Measurements from ENCODE around the gene SLC34A3. TPM values are rescaled to one million over a fixed set of nuclear protein-coding genes. Genes with fewer than 3 reads are reported as not detected.

The SLC34A3 gene
- total RNA-seq, 1 experiment from 2014 or later, result 0.13 TPM

GRCh38 chr9:137232101-137232500 is 1.4 kb downstream of the SLC34A3 start:
- POLR2A ChIA-PET, result no interaction called here
- Mint-ChIP-seq H3K27ac (no peak overlapping the region), H3K4me3 (no peak overlapping the region), H3K36me3 (no peaks in the 10 kb centered on the region), H3K9me3 (no peaks in the 10 kb centered on the region), H3K27me3 (ENCODE audit: low read depth) (no peaks in the 10 kb centered on the region), H3K4me1 (peaks cover 13% of the 10 kb centered on the region)
- ATAC-seq, result no peak
- DNase-seq (ENCODE audit: low spot score), result no peak
- CTCF ChIA-PET, result interaction anchor here (1.2 kb wide), 1 partner anchor 186 kb away, joined by 4 read pairs; the partner anchor contains the start of gene NPDC1
- no peak for TF ChIP-seq USF2 (CRISPR knock-in tag; IDR thresholded peaks at IDR 0.05)
- TF ChIP-seq JAZF1 (CRISPR knock-in tag; IDR thresholded peaks at IDR 0.05), result no peak
- no peak for TF ChIP-seq ZMAT4 (CRISPR knock-in tag; IDR thresholded peaks at IDR 0.05)
- no peak for TF ChIP-seq ATF1 (CRISPR knock-in tag; IDR thresholded peaks at IDR 0.05)
- no peak for TF ChIP-seq TEAD4 (CRISPR knock-in tag; IDR thresholded peaks at IDR 0.05)
- TF ChIP-seq ZBTB21 (CRISPR knock-in tag; IDR thresholded peaks at IDR 0.05; ENCODE audit: borderline replicate concordance), result no peak

- Mint-ChIP-seq H3K27me3 (ENCODE audit: low read depth) (no peaks in the 10 kb centered on the region), H3K27ac (no peak overlapping the region), H3K9me3 (no peaks in the 10 kb centered on the region), H3K4me1 (peaks cover 12% of the 10 kb centered on the region), H3K36me3 (no peaks in the 10 kb centered on the region), H3K4me3 (no peak overlapping the region)
- no peak for ATAC-seq
- ChIA-PET POLR2A (no interaction called here), CTCF (interaction anchor here (0.6 kb wide), 1 partner anchor 9 kb away, joined by 6 read pairs; no protein-coding TSS in a partner anchor)
- DNase-seq (ENCODE audit: low spot score), result no peak
- TF ChIP-seq ZBTB21 (CRISPR knock-in tag; IDR thresholded peaks at IDR 0.05; ENCODE audit: borderline replicate concordance) (no peak), ZNF425 (CRISPR knock-in tag; conservative IDR thresholded peaks at IDR 0.05) (no peak), MXD4 (CRISPR knock-in tag; IDR thresholded peaks at IDR 0.05; ENCODE audit: borderline replicate concordance) (no peak), ELF4 (CRISPR knock-in tag; IDR thresholded peaks at IDR 0.05; ENCODE audit: low read depth) (no peak), TP53 (CRISPR knock-in tag; IDR thresholded peaks at IDR 0.05) (no peak), ZNF232 (CRISPR knock-in tag; IDR thresholded peaks at IDR 0.05) (no peak), NFATC4 (CRISPR knock-in tag; IDR thresholded peaks at IDR 0.05) (no peak), AFF4 (CRISPR knock-in tag; IDR thresholded peaks at IDR 0.05; ENCODE audit: borderline replicate concordance) (no peak), SP1 (CRISPR knock-in tag; conservative IDR thresholded peaks at IDR 0.05) (no peak), NR1H2 (CRISPR knock-in tag; IDR thresholded peaks at IDR 0.05) (no peak), KAT7 (CRISPR knock-in tag; IDR thresholded peaks at IDR 0.05; ENCODE audit: borderline replicate concordance) (no peak), E2F1 (CRISPR knock-in tag; IDR thresholded peaks at IDR 0.05) (no peak), EMX1 (CRISPR knock-in tag; IDR thresholded peaks at IDR 0.05) (no peak)
Observed at GRCh38 chr9:137232510-137232909, 1.8 kb downstream of the SLC34A3 start.

Measured in WTC11 (cell line).